GM23338 (cell line): ENCODE data around the gene FTCD.

Experiments used
- CREB1 ChIP-seq: fragments of 250-450 bp; sonication (Bioruptor Pico); IDR thresholded peaks from 2 replicates; pipeline ENCODE4 v1.5.0; 2020; ENCODE audit warnings: low read depth, mild to moderate bottlenecking, moderate library complexity
- CTCF ChIP-seq, 2 experiments: fragments of 200-600 bp in 1 of 2; sonication (generic) in 1 of 2; conservative IDR thresholded peaks; 2 replicates each; pipeline versions ENCODE4 v1.5.1 to v1.6.1; 2016 to 2017; ENCODE audit warnings: antibody characterized with exemption in 2 of 2, low read depth in 2 of 2, mild to moderate bottlenecking in 2 of 2, moderate library complexity in 1 of 2
- ETS1 ChIP-seq: IDR thresholded peaks from 2 replicates; pipeline ENCODE4 v1.6.1; 2016; ENCODE audit warnings: antibody characterized with exemption
- EZH2 ChIP-seq: fragments of 200-600 bp; sonication (generic); IDR thresholded peaks from one replicate; pipeline ENCODE4 v1.8.0; 2017; ENCODE audit warnings: antibody characterized with exemption, mild to moderate bottlenecking, low read depth; ENCODE audit not compliant: unreplicated experiment
- EZH2phosphoT487 ChIP-seq: fragments of 200-600 bp; sonication (generic); IDR thresholded peaks from one replicate; pipeline ENCODE4 v1.8.1; 2018; ENCODE audit warnings: antibody characterized with exemption; ENCODE audit not compliant: unreplicated experiment
- JUNB ChIP-seq: IDR thresholded peaks from one replicate; pipeline ENCODE4 v1.6.1; 2016; ENCODE audit warnings: antibody characterized with exemption; ENCODE audit not compliant: unreplicated experiment
- NANOG ChIP-seq: IDR thresholded peaks from 2 replicates; pipeline ENCODE4 v1.6.1; 2016; ENCODE audit warnings: antibody characterized with exemption, borderline replicate concordance
- POLR2AphosphoS5 ChIP-seq: IDR thresholded peaks from 2 replicates; pipeline ENCODE4 v1.6.1; 2016; ENCODE audit warnings: antibody characterized with exemption, low read depth
- REST ChIP-seq: IDR thresholded peaks from one replicate; pipeline ENCODE4 v1.6.1; 2018; ENCODE audit warnings: antibody characterized with exemption; ENCODE audit not compliant: unreplicated experiment
- STAT1 ChIP-seq: IDR thresholded peaks from one replicate; pipeline ENCODE4 v1.6.1; 2016; ENCODE audit warnings: antibody characterized with exemption; ENCODE audit not compliant: unreplicated experiment
- ZNF331 ChIP-seq: fragments of 250-450 bp; sonication (Bioruptor Pico); IDR thresholded peaks from 2 replicates; pipeline ENCODE4 v1.5.0; 2020; ENCODE audit warnings: low read depth, mild to moderate bottlenecking, moderate library complexity

- TF ChIP-seq POLR2AphosphoS5 (no peak), CTCF (conservative IDR thresholded peaks at IDR 0.05; ENCODE audit: low read depth in 2 of 2) (no peak), EZH2 (no peak), NANOG (no peak), CREB1 (CRISPR knock-in tag) (no peak), EZH2phosphoT487 (no peak), STAT1 (no peak), ETS1 (no peak), REST (no peak), ZNF331 (CRISPR knock-in tag) (no peak), JUNB (no peak)
Measured at GRCh38 chr21:46151261-46151988, 4.0 kb downstream of the FTCD start.
